HEK293T (cell line): Measurements from ENCODE around the gene CDH4.

Experiments
- CTCF ChIA-PET: fragments of 350-600 bp; formaldehyde crosslinking; extraction: SDS; loops from one replicate; lab custom pipeline; 2021; ENCODE audit warnings: antibody characterized with exemption, inconsistent platforms; lab: Yijun Ruan, JAX
- POLR2A ChIA-PET: fragments of 350-600 bp; formaldehyde crosslinking; extraction: SDS; loops from one replicate; lab custom pipeline; 2020; ENCODE audit warnings: antibody characterized with exemption, inconsistent platforms; lab: Yijun Ruan, JAX
- DNase-seq: peaks from one replicate; pipeline ENCODE4 v3.0.0; 2012; ENCODE audit warnings: mixed read lengths; ENCODE audit errors: extremely low spot score
- ARNT ChIP-seq: fragments of 450-650 bp; IDR thresholded peaks from 2 replicates; pipeline ENCODE4 v1.6.1; 2017; ENCODE audit warnings: mild to moderate bottlenecking
- BHLHE40 ChIP-seq: fragments of 450-650 bp; IDR thresholded peaks from 2 replicates; pipeline ENCODE4 v1.6.1; 2016; ENCODE audit warnings: mild to moderate bottlenecking, moderate library complexity, borderline replicate concordance
- CTBP1 ChIP-seq: fragments of 450-650 bp; IDR thresholded peaks from 2 replicates; pipeline ENCODE4 v1.6.1; 2016; ENCODE audit warnings: borderline replicate concordance
- ELF4 ChIP-seq: fragments of 450-650 bp; IDR thresholded peaks from 2 replicates; pipeline ENCODE4 v1.6.1; 2017; ENCODE audit warnings: antibody characterized with exemption
- FOXA1 ChIP-seq: fragments of 450-650 bp; IDR thresholded peaks from 2 replicates; pipeline ENCODE4 v1.6.1; 2016; ENCODE audit warnings: mild to moderate bottlenecking
- FOXK2 ChIP-seq: fragments of 450-650 bp; IDR thresholded peaks from 2 replicates; pipeline ENCODE4 v1.6.1; 2016; ENCODE audit warnings: mild to moderate bottlenecking
- FOXM1 ChIP-seq: fragments of 450-650 bp; IDR thresholded peaks from 2 replicates; pipeline ENCODE4 v1.6.1; 2017; ENCODE audit warnings: mild to moderate bottlenecking, borderline replicate concordance
- HDGF ChIP-seq: fragments of 450-650 bp; IDR thresholded peaks from 2 replicates; pipeline ENCODE4 v1.6.1; 2017; ENCODE audit warnings: antibody characterized with exemption, borderline replicate concordance
- L3MBTL2 ChIP-seq: fragments of 450-650 bp; conservative IDR thresholded peaks from 2 replicates; pipeline ENCODE4 v1.6.1; 2016; ENCODE audit warnings: mild to moderate bottlenecking
- LEF1 ChIP-seq: fragments of 450-650 bp; IDR thresholded peaks from 2 replicates; pipeline ENCODE4 v1.6.1; 2017; ENCODE audit warnings: mild to moderate bottlenecking, borderline replicate concordance
- NFRKB ChIP-seq: fragments of 450-650 bp; IDR thresholded peaks from 2 replicates; pipeline ENCODE4 v1.6.1; 2016; ENCODE audit warnings: mild to moderate bottlenecking, moderate library complexity
- PKNOX1 ChIP-seq: fragments of 450-650 bp; IDR thresholded peaks from 2 replicates; pipeline ENCODE4 v1.6.1; 2016
- SP1 ChIP-seq: fragments of 450-650 bp; IDR thresholded peaks from 2 replicates; pipeline ENCODE4 v1.6.1; 2017
- SUZ12 ChIP-seq: fragments of 450-650 bp; IDR thresholded peaks from 2 replicates; pipeline ENCODE4 v1.6.1; 2016; ENCODE audit warnings: mild to moderate bottlenecking
- TARDBP ChIP-seq: fragments of 450-650 bp; IDR thresholded peaks from 2 replicates; pipeline ENCODE4 v1.6.1; 2016
- ZNF384 ChIP-seq: fragments of 450-650 bp; IDR thresholded peaks from 2 replicates; pipeline ENCODE4 v1.6.1; 2016

The CDH4 gene

GRCh38 chr20:61814244-61814643 is 562.2 kb downstream of the CDH4 start:
- no peak for TF ChIP-seq FOXK2
- DNase-seq: no peak
- POLR2A ChIA-PET: no interaction called here
- CTCF ChIA-PET: no interaction called here

GRCh38 chr20:61814726-61815125 is 562.7 kb downstream of the CDH4 start:
- POLR2A ChIA-PET: no interaction called here
- no peak for TF ChIP-seq LEF1
- no peak for TF ChIP-seq HDGF
- TF ChIP-seq BHLHE40: no peak
- no peak for TF ChIP-seq SP1
- no peak for TF ChIP-seq FOXK2
- no peak for TF ChIP-seq ELF4
- TF ChIP-seq SUZ12: no peak
- TF ChIP-seq TARDBP: no peak
- TF ChIP-seq FOXM1: no peak
- no peak for TF ChIP-seq L3MBTL2
- no peak for TF ChIP-seq NFRKB
- TF ChIP-seq PKNOX1: no peak
- no peak for TF ChIP-seq CTBP1
- CTCF ChIA-PET: no interaction called here
- DNase-seq: no peak

- DNase-seq: no peak
- ChIA-PET CTCF (no interaction called here), POLR2A (no interaction called here)
- no peak for TF ChIP-seq FOXK2
- TF ChIP-seq CTBP1: no peak
- no peak for TF ChIP-seq NFRKB
- TF ChIP-seq ZNF384: no peak
- TF ChIP-seq L3MBTL2: no peak
- TF ChIP-seq PKNOX1: no peak
- TF ChIP-seq HDGF: no peak
- no peak for TF ChIP-seq BHLHE40
- no peak for TF ChIP-seq SUZ12
Observed at GRCh38 chr20:61815176-61815575, 563.1 kb downstream of the CDH4 start.

GRCh38 chr20:61815678-61816077 is 563.6 kb downstream of the CDH4 start:
- CTCF ChIA-PET: no interaction called here
- TF ChIP-seq SUZ12 (no peak), FOXA1 (no peak)
- DNase-seq: no peak
- POLR2A ChIA-PET: no interaction called here

- ChIA-PET POLR2A (no interaction called here), CTCF (interaction anchor here (0.5 kb wide), 1 partner anchor 22 kb away, joined by 3 read pairs; no protein-coding TSS in a partner anchor)
- no peak for DNase-seq
- TF ChIP-seq HDGF: no peak
Observed at GRCh38 chr20:61816606-61817460, 564.8 kb downstream of the CDH4 start.

- TF ChIP-seq ELF4: no peak
- TF ChIP-seq ARNT: no peak
- TF ChIP-seq FOXM1: no peak
- no peak for TF ChIP-seq FOXK2
- no peak for TF ChIP-seq CTBP1
- TF ChIP-seq NFRKB: no peak
- no peak for TF ChIP-seq SUZ12
- TF ChIP-seq ZNF384: no peak
- no peak for TF ChIP-seq PKNOX1
- TF ChIP-seq TARDBP: no peak
- ChIA-PET CTCF (no interaction called here), POLR2A (no interaction called here)
- no peak for DNase-seq
Observed at GRCh38 chr20:61817575-61817974, 565.5 kb downstream of the CDH4 start.

GRCh38 chr20:61818746-61819573 is 566.9 kb downstream of the CDH4 start:
- TF ChIP-seq ELF4 (no peak), SP1 (no peak), PKNOX1 (no peak), LEF1 (no peak), FOXK2 (no peak), TARDBP (no peak), NFRKB (no peak)
- ChIA-PET POLR2A (no interaction called here), CTCF (no interaction called here)
- no peak for DNase-seq
